ENCODE data around the gene KCNT1. TPM values are rescaled to one million over a fixed set of nuclear protein-coding genes. Genes with fewer than 3 reads are reported as not detected.

KCNT1 gene
- total RNA-seq, 4 donors from 2014 or later: 0.28 to 0.52 TPM; not detected in 2

DNA sequence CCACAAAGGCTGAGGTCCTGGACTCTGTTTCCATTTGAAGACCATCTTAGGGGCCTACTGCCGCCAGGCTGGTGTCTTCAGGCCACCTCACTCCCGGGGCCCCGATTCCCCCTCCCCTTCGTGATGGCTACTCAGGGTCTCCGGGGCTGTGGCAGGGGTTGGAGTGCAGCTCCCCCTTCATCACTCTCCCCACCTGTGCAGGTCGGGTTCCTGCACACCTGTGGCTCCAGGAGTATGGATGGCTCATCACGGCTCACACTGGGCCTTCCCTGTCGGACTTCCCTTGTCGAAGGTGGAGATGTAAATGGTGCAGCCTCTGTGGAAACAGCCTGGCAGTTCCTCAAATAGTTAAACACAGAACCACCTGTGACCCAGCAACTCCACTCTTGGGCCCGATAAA is 27.0 kb upstream of the KCNT1 start:
- no peak for DNase-seq
- no peak for TF ChIP-seq POLR2A (IDR thresholded peaks at IDR 0.05)
- TF ChIP-seq, protein P1, sequence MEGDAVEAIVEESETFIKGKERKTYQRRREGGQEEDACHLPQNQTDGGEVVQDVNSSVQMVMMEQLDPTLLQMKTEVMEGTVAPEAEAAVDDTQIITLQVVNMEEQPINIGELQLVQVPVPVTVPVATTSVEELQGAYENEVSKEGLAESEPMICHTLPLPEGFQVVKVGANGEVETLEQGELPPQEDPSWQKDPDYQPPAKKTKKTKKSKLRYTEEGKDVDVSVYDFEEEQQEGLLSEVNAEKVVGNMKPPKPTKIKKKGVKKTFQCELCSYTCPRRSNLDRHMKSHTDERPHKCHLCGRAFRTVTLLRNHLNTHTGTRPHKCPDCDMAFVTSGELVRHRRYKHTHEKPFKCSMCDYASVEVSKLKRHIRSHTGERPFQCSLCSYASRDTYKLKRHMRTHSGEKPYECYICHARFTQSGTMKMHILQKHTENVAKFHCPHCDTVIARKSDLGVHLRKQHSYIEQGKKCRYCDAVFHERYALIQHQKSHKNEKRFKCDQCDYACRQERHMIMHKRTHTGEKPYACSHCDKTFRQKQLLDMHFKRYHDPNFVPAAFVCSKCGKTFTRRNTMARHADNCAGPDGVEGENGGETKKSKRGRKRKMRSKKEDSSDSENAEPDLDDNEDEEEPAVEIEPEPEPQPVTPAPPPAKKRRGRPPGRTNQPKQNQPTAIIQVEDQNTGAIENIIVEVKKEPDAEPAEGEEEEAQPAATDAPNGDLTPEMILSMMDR (IDR thresholded peaks at IDR 0.05): no peak
- Histone ChIP-seq H3K9me3 (no peaks in the 10 kb centered on the region), H3K4me1 (no peaks in the 10 kb centered on the region), H3K27me3 (no peaks in the 10 kb centered on the region), H3K27ac (no peak overlapping the region), H3K36me3 (no peaks in the 10 kb centered on the region), H3K4me3 (no peak overlapping the region)
- intact Hi-C loops (cut with DNase I; ENCODE audit: low total_unique reads): no loop called here

GRCh38 chr9:135676891-135677290 is 25.1 kb upstream of the KCNT1 start:
- TF ChIP-seq, protein P1 (IDR thresholded peaks at IDR 0.05): no peak
- no peak for TF ChIP-seq POLR2A (IDR thresholded peaks at IDR 0.05)
- H3K4me1 ChIP-seq: no peaks in the 10 kb centered on the region
- no peak for DNase-seq
- intact Hi-C loops (cut with DNase I; ENCODE audit: low total_unique reads): no loop called here
- H3K36me3 ChIP-seq: no peaks in the 10 kb centered on the region
- no peaks in the 10 kb centered on the region for H3K27me3 ChIP-seq
- H3K27ac ChIP-seq: no peak overlapping the region
- no peak overlapping the region for H3K4me3 ChIP-seq
- H3K9me3 ChIP-seq: no peaks in the 10 kb centered on the region

GRCh38 chr9:135677641-135678168 is 24.3 kb upstream of the KCNT1 start:
- no peak overlapping the region for H3K4me3 ChIP-seq
- H3K27ac ChIP-seq: no peak overlapping the region
- no peaks in the 10 kb centered on the region for H3K9me3 ChIP-seq
- no peak for DNase-seq
- intact Hi-C loops (cut with DNase I; ENCODE audit: low total_unique reads): no loop called here
- H3K4me1 ChIP-seq: no peaks in the 10 kb centered on the region
- H3K27me3 ChIP-seq: no peaks in the 10 kb centered on the region
- no peaks in the 10 kb centered on the region for H3K36me3 ChIP-seq
- TF ChIP-seq, protein P1 (IDR thresholded peaks at IDR 0.05): no peak
- no peak for TF ChIP-seq POLR2A (IDR thresholded peaks at IDR 0.05)

GRCh38 chr9:135678236-135679017 is 23.6 kb upstream of the KCNT1 start:
- TF ChIP-seq, protein P1 (IDR thresholded peaks at IDR 0.05): no peak
- Histone ChIP-seq H3K4me1 (no peaks in the 10 kb centered on the region), H3K36me3 (no peaks in the 10 kb centered on the region), H3K27ac (no peak overlapping the region), H3K4me3 (no peak overlapping the region), H3K27me3 (no peaks in the 10 kb centered on the region), H3K9me3 (no peaks in the 10 kb centered on the region)
- no peak for DNase-seq
- intact Hi-C loops (cut with DNase I; ENCODE audit: low total_unique reads): no loop called here

GRCh38 chr9:135680056-135680455 is 21.9 kb upstream of the KCNT1 start:
- Histone ChIP-seq H3K9me3 (no peaks in the 10 kb centered on the region), H3K27me3 (no peaks in the 10 kb centered on the region), H3K36me3 (no peaks in the 10 kb centered on the region), H3K27ac (no peak overlapping the region), H3K4me1 (no peaks in the 10 kb centered on the region), H3K4me3 (no peak overlapping the region)
- DNase-seq: no peak
- TF ChIP-seq, protein P1 (IDR thresholded peaks at IDR 0.05): no peak
- TF ChIP-seq POLR2A (IDR thresholded peaks at IDR 0.05): no peak
- intact Hi-C loops (cut with DNase I; ENCODE audit: low total_unique reads): no loop called here

All from uterus (tissue), 4 donors.